Endodermal cell (in vitro differentiated cells): Measurements from ENCODE around the gene LTB. TPM values are rescaled to one million over a fixed set of nuclear protein-coding genes. Genes with fewer than 3 reads are reported as not detected.

Experiments used
- DNase-seq: peaks from one replicate; pipeline ENCODE4 v3.0.0-alpha.2; 2017
- H3K27ac ChIP-seq: 2 replicates; pipeline ENCODE4 v1.5.1; 2013; ENCODE audit warnings: mild to moderate bottlenecking, low read depth, low read length, moderate library complexity
- H3K27me3 ChIP-seq: 2 replicates; pipeline ENCODE4 v1.6.1; 2013; ENCODE audit warnings: mild to moderate bottlenecking, low read length, moderate library complexity; ENCODE audit not compliant: insufficient read depth, control insufficient read depth, poor library complexity, severe bottlenecking
- H3K36me3 ChIP-seq: 2 replicates; pipeline ENCODE4 v1.7.0; 2013; ENCODE audit warnings: mild to moderate bottlenecking, low read length, moderate library complexity; ENCODE audit not compliant: control insufficient read depth, insufficient read depth
- H3K4me1 ChIP-seq: one replicate; pipeline ENCODE4 v1.7.0; 2013; ENCODE audit warnings: low read length; ENCODE audit not compliant: control insufficient read depth, insufficient read depth
- H3K4me3 ChIP-seq: 2 replicates; pipeline ENCODE4 v1.5.1; 2013; ENCODE audit warnings: mild to moderate bottlenecking, low read length, moderate library complexity
- H3K9ac ChIP-seq: 2 replicates; pipeline ENCODE4 v1.6.1; 2013; ENCODE audit warnings: mild to moderate bottlenecking, low read length, moderate library complexity; ENCODE audit not compliant: poor library complexity, severe bottlenecking; ENCODE audit errors: extremely low read depth
- H3K9me3 ChIP-seq: 2 replicates; pipeline ENCODE4 v1.6.1; 2013; ENCODE audit warnings: mild to moderate bottlenecking, low read length, moderate library complexity; ENCODE audit not compliant: control insufficient read depth
- H3K27ac Mint-ChIP-seq: 2 replicates; pipeline ENCODE4 v1.8.0; 2020; ENCODE audit warnings: mixed read lengths
- H3K27me3 Mint-ChIP-seq: 2 replicates; pipeline ENCODE4 v1.8.0; 2021; ENCODE audit warnings: mild to moderate bottlenecking, mixed read lengths; ENCODE audit not compliant: insufficient read depth
- H3K36me3 Mint-ChIP-seq: 2 replicates; pipeline ENCODE4 v1.8.0; 2020; ENCODE audit warnings: low read depth, mixed read lengths
- H3K4me1 Mint-ChIP-seq: 2 replicates; pipeline ENCODE4 v1.8.0; 2020; ENCODE audit warnings: mixed read lengths
- H3K4me3 Mint-ChIP-seq: 2 replicates; pipeline ENCODE4 v1.8.0; 2020; ENCODE audit warnings: mild to moderate bottlenecking, moderate library complexity, mixed read lengths
- H3K9me3 Mint-ChIP-seq: 2 replicates; pipeline ENCODE4 v1.8.0; 2020; ENCODE audit warnings: mild to moderate bottlenecking, mixed read lengths
- CTCF ChIP-seq: fragments of 200-600 bp; sonication (generic); conservative IDR thresholded peaks from 2 replicates; pipeline ENCODE4 v1.5.0; 2021; ENCODE audit warnings: antibody characterized with exemption, mild to moderate bottlenecking
- WGBS, 2 experiments: methylation state at CpG; one replicate each; pipeline versions ENCODE4 v1.1.5 to v1.1.7; 2013; ENCODE audit warnings: missing lambda C conversion rate in 2 of 2, mixed read lengths in 1 of 2; ENCODE audit not compliant: insufficient coverage in 1 of 2, insufficient read length in 1 of 2; 5-methylcytosine and 5-hydroxymethylcytosine counted together
- total RNA-seq, 2 donors: library from RNA; stranded (reverse); fragmentation: NEBNext Ultra II Directional in 1 of 2; extraction: Animal tissue kit (Norgen Biotek cat#: 25700) in 1 of 2; gene quantifications; 2 replicates in 1 of 2; 3 replicates in 1 of 2; pipeline ENCODE4 v1.2.1, GENCODE V29; 2021

The LTB gene
- total RNA-seq, 2 donors from 2014 or later: 1.3 TPM; not detected in 1

- no peak overlapping the region for H3K9ac ChIP-seq
- peak overlapping the region; percentile 99 for H3K4me3 ChIP-seq
- Mint-ChIP-seq H3K27me3 (no peaks in the 10 kb centered on the region), H3K36me3 (peaks cover 66% of the 10 kb centered on the region), H3K9me3 (no peaks in the 10 kb centered on the region), H3K27ac (peak overlapping the region; percentile 65), H3K4me1 (peaks cover 32% of the 10 kb centered on the region), H3K4me3 (peak overlapping the region; percentile 98)
- H3K27me3 ChIP-seq: no peaks in the 10 kb centered on the region
- H3K36me3 ChIP-seq: peaks cover 67% of the 10 kb centered on the region
- H3K4me1 ChIP-seq: peaks cover 7% of the 10 kb centered on the region
- WGBS, 2 experiments: 97 to 98% methylated on average over 5 to 6 of the region's 6 CpGs
- DNase-seq: no peak
- H3K27ac ChIP-seq: no peak overlapping the region
- TF ChIP-seq CTCF: no peak
- H3K9me3 ChIP-seq: no peaks in the 10 kb centered on the region
These were observed 43.3 kb downstream of the LTB start for GRCh38 chr6:31538805-31539400.

- Mint-ChIP-seq H3K4me3 (no peak overlapping the region), H3K36me3 (peaks cover 90% of the 10 kb centered on the region)
These were observed 46.5 kb downstream of the LTB start for GRCh38 chr6:31535538-31536324.

GRCh38 chr6:31534521-31535040 lies 47.6 kb downstream of the LTB start:
- Histone ChIP-seq H3K4me3 (no peak overlapping the region), H3K4me1 (peaks cover 1% of the 10 kb centered on the region), H3K9ac (no peak overlapping the region), H3K27ac (no peak overlapping the region), H3K27me3 (no peaks in the 10 kb centered on the region), H3K36me3 (peaks cover 98% of the 10 kb centered on the region), H3K9me3 (no peaks in the 10 kb centered on the region)
- H3K27me3 Mint-ChIP-seq: no peaks in the 10 kb centered on the region
- no peaks in the 10 kb centered on the region for H3K9me3 Mint-ChIP-seq
- H3K4me1 Mint-ChIP-seq: peaks cover 36% of the 10 kb centered on the region
- H3K4me3 Mint-ChIP-seq: no peak overlapping the region
- no peak overlapping the region for H3K27ac Mint-ChIP-seq
- H3K36me3 Mint-ChIP-seq: peaks cover 90% of the 10 kb centered on the region
- DNase-seq: no peak
- no peak for TF ChIP-seq CTCF
- WGBS, 2 experiments: 93 to 95% methylated on average over 15 to 24 of the region's 24 CpGs

More at GRCh38 chr6:31535538-31536324, 46.5 kb downstream of the LTB start:
- Histone ChIP-seq H3K27ac (no peak overlapping the region), H3K4me1 (peaks cover 7% of the 10 kb centered on the region), H3K4me3 (no peak overlapping the region), H3K9ac (no peak overlapping the region), H3K27me3 (no peaks in the 10 kb centered on the region), H3K9me3 (no peaks in the 10 kb centered on the region), H3K36me3 (peaks cover 98% of the 10 kb centered on the region)
- peak overlapping the region; percentile 38 for H3K27ac Mint-ChIP-seq
- no peak for DNase-seq
- peaks cover 34% of the 10 kb centered on the region for H3K4me1 Mint-ChIP-seq
- 100% methylated on average over 2 of the region's 2 CpGs; no CpG with 5 or more reads in 1 of the 2 experiments for WGBS, 2 experiments
- H3K27me3 Mint-ChIP-seq: no peaks in the 10 kb centered on the region
- TF ChIP-seq CTCF: no peak
- H3K9me3 Mint-ChIP-seq: no peaks in the 10 kb centered on the region
